GM18519 (cell line): ENCODE measurements around the gene PRKACA.
"Not testable (repeated sequence)": the region's sequence is repeated elsewhere in the genome, so short reads cannot be mapped to it uniquely, and the experiment has no call there.

Experiments
- ATAC-seq: cut with Tn5 transposase; IDR thresholded peaks from one replicate; pipeline ENCODE4 v1.9.1; 2021; ENCODE audit warnings: mild to moderate bottlenecking, moderate library complexity; ENCODE audit not compliant: unreplicated experiment, low FRiP score

Gene PRKACA

DNA sequence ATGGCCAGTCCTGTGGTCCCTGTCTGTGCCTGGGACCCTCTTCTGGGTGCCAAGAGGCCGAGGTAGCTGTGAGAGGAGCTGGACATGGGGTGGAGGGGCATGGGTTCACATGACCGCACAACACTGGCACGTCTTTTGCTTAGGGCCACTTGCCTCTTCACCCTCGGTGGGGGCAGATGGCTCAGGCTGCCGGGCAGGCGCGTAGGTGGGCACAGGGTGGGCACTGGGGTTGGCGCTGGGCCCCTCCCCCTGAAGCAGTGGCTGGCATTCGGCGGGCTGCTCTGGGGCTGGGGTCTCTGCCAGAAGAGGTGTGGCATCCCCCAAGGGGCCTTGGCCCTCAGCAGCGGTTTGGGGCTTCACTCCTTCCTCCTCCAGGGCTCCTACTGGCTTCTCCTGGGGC, 64.1 kb downstream of the PRKACA start:
- no peak for ATAC-seq

GRCh38 chr19:14053032-14053431, 64.5 kb downstream of the PRKACA start:
- no peak for ATAC-seq

DNA sequence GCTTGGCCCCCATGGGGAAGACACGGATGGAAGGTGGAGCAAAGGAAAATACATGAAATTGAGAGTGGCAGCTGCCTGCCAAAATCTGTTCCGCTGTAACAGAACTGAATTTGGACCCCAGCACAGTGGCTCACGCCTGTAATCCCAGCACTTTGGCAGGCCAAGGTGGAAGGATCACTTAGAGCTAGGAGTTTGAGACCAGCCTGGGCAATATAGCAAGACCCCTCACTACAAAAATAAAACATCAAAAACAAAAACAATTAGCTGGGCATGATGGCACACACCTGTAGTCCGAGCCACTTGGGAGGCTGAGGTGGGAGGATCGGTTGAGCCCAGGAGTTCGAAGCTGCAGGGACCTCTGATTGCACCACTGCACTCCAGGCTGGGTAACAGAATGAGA, 65.1 kb downstream of the PRKACA start:
- ATAC-seq = no peak

- no peak for ATAC-seq
Observed at GRCh38 chr19:14051980-14052379, 65.6 kb downstream of the PRKACA start.

DNA sequence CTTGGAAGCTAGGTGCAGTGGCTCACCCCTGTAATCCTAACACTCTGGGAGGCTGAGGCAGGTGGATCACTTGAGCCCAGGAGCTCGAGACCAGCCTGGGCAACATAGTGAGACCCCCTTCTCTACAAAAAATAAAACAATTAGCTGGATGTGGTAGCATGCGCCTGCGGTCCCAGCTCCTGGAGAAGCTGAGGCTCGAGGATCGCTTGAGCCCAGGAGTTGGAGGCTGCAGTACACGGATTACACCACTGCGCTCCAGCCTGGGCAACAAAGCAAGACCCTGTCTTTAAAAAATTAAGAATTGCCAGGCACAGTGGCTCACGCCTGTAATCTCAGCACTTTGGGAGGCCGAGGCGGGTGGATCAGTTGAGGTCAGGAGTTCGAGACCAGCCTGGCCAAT, 66.6 kb downstream of the PRKACA start:
- not testable (repeated sequence) for ATAC-seq

DNA sequence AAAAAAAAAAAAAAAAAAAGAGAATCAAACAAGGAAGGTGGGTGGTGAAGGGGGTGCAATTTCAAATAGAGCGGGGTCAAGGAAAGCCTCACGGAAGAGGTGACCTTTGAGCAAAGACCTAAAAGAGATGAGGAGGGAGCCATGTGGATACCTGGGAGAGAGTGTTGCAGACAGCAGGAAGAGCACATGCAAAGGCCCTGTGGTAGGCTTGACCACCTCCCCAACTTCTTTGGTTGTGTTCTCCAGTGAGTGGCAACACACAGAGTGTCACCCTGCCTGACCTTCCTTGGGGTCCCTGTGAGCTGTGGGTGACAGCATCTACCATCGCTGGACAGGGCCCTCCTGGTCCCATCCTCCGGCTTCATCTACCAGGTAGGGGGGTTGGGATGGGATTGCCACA, 67.0 kb downstream of the PRKACA start:
- no peak for ATAC-seq

- ATAC-seq = no peak
Observed at GRCh38 chr19:14048443-14049153, 69.0 kb downstream of the PRKACA start.

GRCh38 chr19:14047866-14048265, 69.7 kb downstream of the PRKACA start:
- not testable (repeated sequence) for ATAC-seq

DNA sequence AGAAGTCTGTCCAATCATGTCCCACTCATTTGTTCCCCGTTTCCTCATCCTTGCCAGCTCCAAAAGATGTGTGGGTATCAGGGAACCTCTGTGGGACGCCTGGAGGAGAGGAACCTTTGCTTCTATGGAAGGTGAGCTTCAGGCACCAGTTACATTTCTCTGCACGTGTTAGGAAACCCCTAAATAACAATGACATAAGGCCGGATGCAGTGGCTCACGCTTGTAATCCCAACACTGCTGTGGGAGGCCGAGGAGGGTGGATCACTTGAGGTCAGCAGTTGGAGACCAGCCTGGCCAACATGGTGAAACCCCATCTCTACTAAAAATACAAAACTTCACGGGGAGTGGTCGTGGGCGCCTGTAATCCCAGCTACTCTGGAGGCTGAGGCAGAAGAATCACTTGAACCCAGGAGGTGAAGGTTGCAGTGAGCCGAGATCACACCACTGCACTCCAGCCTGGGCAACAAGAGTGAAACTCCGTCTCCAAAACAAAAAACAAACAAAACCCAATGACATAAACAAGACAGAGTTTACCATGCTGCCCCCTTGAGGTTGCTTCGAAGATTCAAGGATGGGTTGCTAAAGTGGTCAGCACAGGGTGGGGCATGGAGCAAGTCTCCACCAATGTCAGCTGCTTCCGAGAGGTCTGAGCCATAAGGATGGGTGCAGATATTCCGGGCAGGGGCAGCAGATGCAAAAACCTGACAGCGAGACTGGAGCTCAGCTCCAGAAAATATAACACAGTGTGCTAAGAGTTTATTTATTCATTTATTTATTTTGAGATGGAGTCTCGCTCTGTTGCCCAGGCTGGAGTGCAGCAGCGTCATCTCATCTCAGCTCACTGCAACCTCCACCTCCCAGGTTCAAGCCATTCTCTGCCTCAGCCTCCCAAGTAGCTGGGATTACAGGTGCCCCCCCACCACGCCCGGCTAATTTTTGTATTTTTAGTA, 74.6 kb downstream of the PRKACA start:
- not testable (repeated sequence) for ATAC-seq
